Retina (tissue), 1 donor: ENCODE data around the gene TUFT1.
"Not testable (repeated sequence)": the region's sequence is repeated elsewhere in the genome, so short reads cannot be mapped to it uniquely, and the experiment has no call there.

ENCODE experiments used
- DNase-seq: peaks from one replicate; pipeline ENCODE4 v3.0.0-alpha.2; 2016

The TUFT1 gene

GRCh38 chr1:151581921-151582320 is 41.8 kb downstream of the TUFT1 start:
- DNase-seq, result no peak

GRCh38 chr1:151583796-151584195 is 43.7 kb downstream of the TUFT1 start:
- DNase-seq, result no peak

DNA sequence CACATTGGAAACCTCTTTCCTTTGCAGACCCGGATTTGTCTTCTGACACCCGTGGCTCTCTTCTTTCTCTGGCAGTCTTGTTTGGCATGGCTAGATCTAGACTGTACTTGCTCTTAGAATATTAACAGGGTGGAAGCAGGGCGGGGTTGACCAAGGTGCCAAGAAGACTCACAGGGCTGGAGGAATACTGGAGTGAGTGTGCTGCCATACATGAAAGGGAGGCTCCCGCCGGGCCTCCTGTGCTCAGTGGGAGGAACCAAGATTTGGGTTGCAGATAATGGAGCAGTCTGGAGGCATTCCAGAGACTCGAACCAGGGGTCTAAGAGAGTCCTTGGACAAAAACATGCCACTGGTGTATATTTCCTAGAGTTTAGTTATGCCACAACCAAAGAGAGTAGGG is 44.2 kb downstream of the TUFT1 start:
- no peak for DNase-seq

DNA sequence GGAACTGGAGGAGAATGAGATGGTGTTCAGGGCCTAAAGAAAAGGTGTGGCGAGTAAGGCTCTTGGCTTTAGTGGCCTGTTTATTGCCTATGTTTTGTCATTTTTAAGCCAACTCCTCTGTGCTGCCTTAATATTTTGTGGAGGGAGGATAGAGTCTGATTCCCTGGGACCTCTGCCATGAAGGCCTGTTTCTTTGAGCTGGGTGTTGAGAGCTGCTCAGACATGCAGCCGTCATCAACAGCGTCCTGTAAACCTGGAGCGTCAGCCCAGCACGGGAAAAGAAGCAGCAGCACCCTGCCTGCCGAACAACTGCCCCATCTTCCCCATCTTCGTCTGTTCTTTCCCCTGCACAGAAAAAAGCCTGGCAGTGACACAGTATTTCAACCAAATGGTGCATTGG is 44.7 kb downstream of the TUFT1 start:
- no peak for DNase-seq

DNA sequence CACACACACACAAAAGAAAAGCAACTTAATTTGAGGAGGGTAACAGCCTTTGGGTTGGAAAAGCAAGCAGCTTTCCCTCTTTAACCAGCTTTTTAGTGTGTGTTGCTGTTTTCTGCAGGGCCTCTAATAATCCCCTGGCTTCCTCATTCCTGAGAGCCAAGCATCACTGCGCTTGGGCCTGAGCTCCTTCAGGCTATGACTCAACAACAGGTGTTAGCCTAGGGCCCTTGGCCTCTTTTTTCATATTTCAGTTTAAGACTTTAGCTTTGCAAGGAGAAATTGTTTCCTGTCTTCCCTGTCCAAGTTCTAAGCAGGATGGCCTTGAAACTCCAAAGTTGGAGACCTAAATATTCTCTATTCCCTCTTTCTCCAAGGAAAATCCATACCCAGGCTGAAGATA is 45.5 kb downstream of the TUFT1 start:
- no peak for DNase-seq

- DNase-seq, result no peak
Measured at GRCh38 chr1:151590961-151591360, 50.9 kb downstream of the TUFT1 start.

DNA sequence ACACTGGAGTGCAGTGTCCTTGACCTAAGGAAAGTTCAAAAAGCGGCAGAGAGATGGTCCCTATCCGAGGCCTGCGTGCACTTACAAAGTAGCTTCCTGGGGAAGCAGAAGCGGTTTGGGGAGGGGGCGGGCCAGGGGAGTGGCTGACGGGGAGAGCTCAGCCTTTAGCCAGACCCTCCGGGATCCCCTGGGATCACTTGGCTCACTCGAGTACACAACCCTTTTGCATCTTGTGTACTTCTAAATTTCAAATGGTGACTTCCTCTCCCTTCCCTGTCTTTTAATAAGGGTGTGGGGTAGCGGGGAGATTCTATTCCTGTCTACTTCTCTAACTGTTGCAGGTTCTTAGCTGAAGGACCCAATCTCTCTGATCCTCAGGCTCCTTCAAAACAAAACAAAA is 53.6 kb downstream of the TUFT1 start:
- DNase-seq, result no peak

GRCh38 chr1:151594143-151594625 is 54.1 kb downstream of the TUFT1 start:
- DNase-seq, result peak; percentile 74

DNA sequence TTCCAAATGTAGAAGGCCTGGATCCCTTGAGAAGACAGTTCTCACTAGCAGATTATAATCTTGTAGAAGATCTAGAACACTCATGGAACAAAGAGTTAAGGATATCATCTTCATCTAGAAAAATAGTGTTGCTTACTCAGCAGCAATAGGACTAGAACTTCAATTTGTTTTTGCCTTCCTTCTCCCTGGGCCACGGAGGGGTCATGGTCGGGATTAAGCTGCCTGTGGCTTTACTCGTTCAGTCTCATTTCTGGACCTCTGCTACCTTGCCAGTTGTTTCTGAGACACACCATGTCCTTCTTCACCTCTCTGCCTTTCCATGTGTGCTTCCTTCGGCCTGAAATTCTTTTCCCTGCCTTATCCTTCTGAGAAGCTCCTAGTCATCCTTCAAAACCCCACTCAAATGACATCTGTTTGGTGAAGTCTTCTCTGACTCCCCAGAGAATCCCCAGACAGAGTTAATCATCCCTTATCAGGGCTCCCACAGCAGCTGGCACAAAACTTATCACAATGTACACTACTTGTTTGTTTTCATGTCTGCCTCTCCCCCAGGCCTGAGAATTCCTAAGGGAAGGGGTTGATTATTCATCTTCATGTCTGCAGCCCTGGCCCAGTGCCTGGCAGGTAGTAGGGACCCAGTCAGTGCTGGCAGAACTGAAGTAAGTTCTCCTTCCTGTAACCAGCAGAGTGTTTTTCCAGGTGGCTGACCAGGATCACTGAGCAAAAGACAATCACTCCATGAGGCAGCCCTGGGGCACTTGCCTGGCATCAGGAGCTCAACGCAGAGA is 56.3 kb downstream of the TUFT1 start:
- no peak for DNase-seq

- not testable (repeated sequence) for DNase-seq
Measured at GRCh38 chr1:151602550-151602949, 62.4 kb downstream of the TUFT1 start.

GRCh38 chr1:151604291-151604690 is 64.2 kb downstream of the TUFT1 start:
- DNase-seq, result no peak

GRCh38 chr1:151606384-151606783 is 66.3 kb downstream of the TUFT1 start:
- DNase-seq, result no peak

DNA sequence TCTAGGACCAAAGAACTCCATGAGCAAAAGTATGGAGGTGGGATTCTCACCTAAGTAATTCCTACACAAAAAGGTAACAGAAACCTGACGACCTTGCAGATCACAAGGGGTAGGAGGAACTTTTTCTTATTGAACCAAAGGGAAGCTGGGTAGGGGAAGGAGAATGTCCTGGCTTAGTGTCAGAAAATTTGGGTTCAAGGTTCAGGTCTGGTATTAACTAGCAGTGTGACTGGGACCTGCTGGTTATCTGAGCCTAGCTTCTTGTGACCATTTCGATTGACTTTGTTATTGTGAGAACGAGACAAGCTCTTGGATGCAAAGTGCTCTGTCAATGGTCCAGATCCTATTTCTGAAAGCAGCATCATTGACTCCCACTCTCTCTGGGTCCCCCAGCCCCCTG is 66.7 kb downstream of the TUFT1 start:
- DNase-seq, result no peak

GRCh38 chr1:151610142-151610541 is 70.0 kb downstream of the TUFT1 start:
- DNase-seq, result no peak

- DNase-seq, result no peak
Measured at GRCh38 chr1:151611288-151611790, 71.2 kb downstream of the TUFT1 start.

DNA sequence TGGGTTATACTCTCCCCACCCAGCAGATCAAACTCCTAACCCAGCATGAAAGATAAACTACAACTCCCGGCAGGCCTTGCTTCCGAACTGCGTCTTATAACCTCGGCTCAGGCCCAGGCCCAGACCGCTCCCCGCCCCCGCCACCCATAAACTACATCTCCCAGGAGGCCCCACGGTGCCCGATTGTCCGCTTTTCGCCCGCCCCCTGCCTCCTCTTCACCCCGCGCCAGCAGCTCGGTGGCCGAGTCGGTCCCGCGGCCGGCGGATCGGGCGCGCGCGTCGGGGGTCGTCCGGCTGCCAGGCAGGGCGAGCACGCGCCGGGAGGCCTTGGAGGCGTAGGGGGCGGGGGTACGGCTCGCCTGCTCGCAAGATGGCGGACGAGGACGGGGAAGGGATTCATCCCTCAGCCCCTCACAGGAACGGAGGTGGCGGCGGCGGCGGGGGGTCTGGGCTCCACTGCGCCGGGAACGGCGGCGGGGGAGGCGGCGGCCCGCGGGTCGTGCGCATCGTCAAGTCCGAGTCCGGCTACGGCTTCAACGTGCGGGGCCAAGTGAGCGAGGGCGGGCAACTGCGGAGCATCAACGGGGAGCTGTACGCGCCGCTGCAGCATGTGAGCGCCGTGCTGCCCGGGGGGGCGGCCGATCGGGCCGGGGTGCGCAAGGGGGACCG is 71.9 kb downstream of the TUFT1 start, which contains the start of gene SNX27:
SNX27 (plus strand) TSS at position 219 of the 669 bp plus-strand sequence; CDS start at position 371, 152 bp downstream.
- peak; percentile 96 for DNase-seq

- DNase-seq, result peak; percentile 51
Measured at GRCh38 chr1:151612501-151613281, 72.6 kb downstream of the TUFT1 start.

DNA sequence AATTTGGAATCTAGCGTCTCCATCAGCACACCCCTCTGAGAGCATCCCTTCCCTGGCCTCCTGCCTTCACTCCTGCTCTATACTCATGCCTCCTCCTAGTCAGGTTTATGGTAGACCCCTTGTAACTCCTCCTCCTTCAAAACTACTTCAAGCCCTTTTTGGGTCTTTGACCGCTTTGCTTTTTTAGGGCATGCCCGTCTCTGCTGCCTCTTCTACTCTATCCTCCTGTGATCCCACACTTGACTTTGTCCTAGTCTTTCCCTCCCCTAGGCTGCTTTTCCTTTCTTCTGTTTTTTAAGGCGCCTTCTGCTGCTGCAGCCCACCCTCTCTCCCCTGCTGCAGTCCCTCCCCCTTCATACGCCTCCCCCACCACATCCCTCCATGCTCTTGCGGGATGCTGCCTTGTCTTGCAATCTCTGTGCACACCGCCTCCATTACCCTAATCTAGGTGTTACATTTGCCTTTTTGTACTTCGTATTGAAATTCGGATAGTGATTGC is 73.2 kb downstream of the TUFT1 start:
- DNase-seq, result peak; percentile 39

- no peak for DNase-seq
Measured at GRCh38 chr1:151615711-151616504, 75.8 kb downstream of the TUFT1 start.

DNA sequence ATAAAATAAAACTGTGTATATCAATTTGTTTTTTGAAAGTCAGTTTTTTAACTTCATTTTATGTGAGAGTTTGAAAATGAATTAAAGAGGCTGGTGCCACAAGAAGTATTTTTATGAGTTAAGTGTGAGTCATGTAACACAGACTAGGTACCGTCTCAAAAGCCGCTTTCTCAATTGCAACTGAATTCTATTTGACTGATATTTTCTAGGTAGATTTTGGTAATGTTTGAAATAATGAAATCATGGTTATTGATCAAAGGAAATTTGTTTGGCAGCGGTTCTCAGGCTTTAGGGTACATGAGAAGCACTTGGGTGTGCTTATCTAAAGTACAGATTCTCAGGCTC is 76.4 kb downstream of the TUFT1 start:
- no peak for DNase-seq

- DNase-seq, result no peak
Measured at GRCh38 chr1:151618003-151618402, 77.9 kb downstream of the TUFT1 start.

GRCh38 chr1:151618470-151618869 is 78.4 kb downstream of the TUFT1 start:
- no peak for DNase-seq
